Mucosa of stomach (tissue), 1 donor: ENCODE results near the gene MRPS18B.
"Not testable (repeated sequence)": the region's sequence is repeated elsewhere in the genome, so short reads cannot be mapped to it uniquely, and the experiment has no call there.

ENCODE experiments used
- H3K27me3 ChIP-seq: one replicate; pipeline ENCODE4 v1.7.0; 2013; ENCODE audit warnings: mild to moderate bottlenecking, low read length; ENCODE audit not compliant: control insufficient read depth, insufficient read depth
- H3K36me3 ChIP-seq: one replicate; pipeline ENCODE4 v1.7.0; 2013; ENCODE audit warnings: low read length; ENCODE audit not compliant: control insufficient read depth, insufficient read depth
- H3K4me1 ChIP-seq: one replicate; pipeline ENCODE4 v1.7.0; 2013; ENCODE audit warnings: mild to moderate bottlenecking, low read length; ENCODE audit not compliant: control insufficient read depth, insufficient read depth
- H3K4me3 ChIP-seq: one replicate; pipeline ENCODE4 v1.7.0; 2013; ENCODE audit warnings: low read length
- H3K9ac ChIP-seq: one replicate; pipeline ENCODE4 v1.7.0; 2013; ENCODE audit warnings: mild to moderate bottlenecking, low read length, moderate library complexity
- H3K9me3 ChIP-seq: one replicate; pipeline ENCODE4 v1.7.0; 2013; ENCODE audit warnings: mild to moderate bottlenecking, low read length, moderate library complexity; ENCODE audit not compliant: control insufficient read depth
- donor health status: Pancreatic carcinoma.

MRPS18B gene

GRCh38 chr6:30651143-30651542 lies 33.5 kb downstream of the MRPS18B start:
- Histone ChIP-seq H3K4me3 (no peak overlapping the region), H3K9me3 (no peaks in the 10 kb centered on the region), H3K27me3 (no peaks in the 10 kb centered on the region), H3K4me1 (peaks cover 6% of the 10 kb centered on the region), H3K9ac (no peak overlapping the region), H3K36me3 (peaks cover 27% of the 10 kb centered on the region)

GRCh38 chr6:30654798-30655742 lies 37.4 kb downstream of the MRPS18B start:
- H3K36me3 ChIP-seq = peaks cover 43% of the 10 kb centered on the region
- no peak overlapping the region for H3K9ac ChIP-seq
- no peaks in the 10 kb centered on the region for H3K9me3 ChIP-seq
- no peaks in the 10 kb centered on the region for H3K4me1 ChIP-seq
- H3K27me3 ChIP-seq = no peaks in the 10 kb centered on the region
- H3K4me3 ChIP-seq = no peak overlapping the region

GRCh38 chr6:30655743-30656094 lies 38.1 kb downstream of the MRPS18B start:
- Histone ChIP-seq H3K36me3 (peaks cover 43% of the 10 kb centered on the region), H3K9ac (no peak overlapping the region), H3K4me3 (no peak overlapping the region), H3K27me3 (no peaks in the 10 kb centered on the region), H3K4me1 (no peaks in the 10 kb centered on the region), H3K9me3 (no peaks in the 10 kb centered on the region)

- Histone ChIP-seq H3K27me3 (no peaks in the 10 kb centered on the region), H3K4me1 (no peaks in the 10 kb centered on the region), H3K9me3 (no peaks in the 10 kb centered on the region), H3K4me3 (no peak overlapping the region), H3K9ac (no peak overlapping the region), H3K36me3 (peaks cover 46% of the 10 kb centered on the region)
Observed at GRCh38 chr6:30656513-30656912, 38.9 kb downstream of the MRPS18B start.

- Histone ChIP-seq H3K36me3 (peaks cover 45% of the 10 kb centered on the region), H3K4me1 (no peaks in the 10 kb centered on the region), H3K9ac (no peak overlapping the region), H3K4me3 (no peak overlapping the region), H3K9me3 (no peaks in the 10 kb centered on the region), H3K27me3 (no peaks in the 10 kb centered on the region)
Observed at GRCh38 chr6:30657454-30657853, 39.8 kb downstream of the MRPS18B start.

- not testable (repeated sequence) for H3K4me3 ChIP-seq, H3K4me1 ChIP-seq, H3K9ac ChIP-seq, H3K9me3 ChIP-seq, H3K27me3 ChIP-seq
- peaks cover 46% of the 10 kb centered on the region for H3K36me3 ChIP-seq
Observed at GRCh38 chr6:30657922-30658321, 40.3 kb downstream of the MRPS18B start.

- Histone ChIP-seq H3K9ac (no peak overlapping the region), H3K4me3 (no peak overlapping the region), H3K36me3 (peaks cover 16% of the 10 kb centered on the region), H3K27me3 (no peaks in the 10 kb centered on the region), H3K9me3 (no peaks in the 10 kb centered on the region), H3K4me1 (no peaks in the 10 kb centered on the region)
Observed at GRCh38 chr6:30664994-30665767, 47.5 kb downstream of the MRPS18B start.

GRCh38 chr6:30666300-30666699 lies 48.7 kb downstream of the MRPS18B start:
- H3K4me1 ChIP-seq, H3K27me3 ChIP-seq, H3K4me3 ChIP-seq, H3K9ac ChIP-seq, H3K9me3 ChIP-seq: not testable (repeated sequence)
- H3K36me3 ChIP-seq = peaks cover 24% of the 10 kb centered on the region

GRCh38 chr6:30670760-30671527 lies 53.3 kb downstream of the MRPS18B start:
- H3K4me1 ChIP-seq = peaks cover 12% of the 10 kb centered on the region
- H3K4me3 ChIP-seq = no peak overlapping the region
- H3K36me3 ChIP-seq = peaks cover 10% of the 10 kb centered on the region
- no peaks in the 10 kb centered on the region for H3K9me3 ChIP-seq
- no peaks in the 10 kb centered on the region for H3K27me3 ChIP-seq
- no peak overlapping the region for H3K9ac ChIP-seq

- H3K4me1 ChIP-seq = peaks cover 12% of the 10 kb centered on the region
- H3K9me3 ChIP-seq = no peaks in the 10 kb centered on the region
- H3K4me3 ChIP-seq = peak within 1 kb of the TSS; percentile 94
- H3K27me3 ChIP-seq = no peaks in the 10 kb centered on the region
- H3K9ac ChIP-seq = peak within 1 kb of the TSS; percentile 76
- H3K36me3 ChIP-seq = peaks cover 10% of the 10 kb centered on the region
Observed at GRCh38 chr6:30672445-30673253, 55.0 kb downstream of the MRPS18B start, which contains the start of gene DHX16. Gene DHX16 (minus strand): TSS chr6:30673006. CDS start chr6:30672841, 165 bp downstream.
